NAMALWA (cell line): ENCODE data around the gene CCDC171.
"Not testable (repeated sequence)": the region's sequence is repeated elsewhere in the genome, so short reads cannot be mapped to it uniquely, and the experiment has no call there.

Experiments used
- DNase-seq: peaks from one replicate; pipeline ENCODE4 v3.0.0-alpha.2; 2015; ENCODE audit warnings: low spot score

The CCDC171 gene

GRCh38 chr9:15570769-15571168 lies 17.9 kb downstream of the CCDC171 start:
- DNase-seq, result no peak

- DNase-seq, result no peak
Observed at GRCh38 chr9:15572200-15572770, 19.4 kb downstream of the CCDC171 start.

GRCh38 chr9:15576350-15577050 lies 23.7 kb downstream of the CCDC171 start:
- DNase-seq, result no peak

- no peak for DNase-seq
Observed at GRCh38 chr9:15578714-15579113, 25.9 kb downstream of the CCDC171 start.

GRCh38 chr9:15584379-15584778 lies 31.5 kb downstream of the CCDC171 start:
- DNase-seq, result no peak

GRCh38 chr9:15592317-15592716 lies 39.5 kb downstream of the CCDC171 start:
- DNase-seq, result no peak

GRCh38 chr9:15592940-15593339 lies 40.1 kb downstream of the CCDC171 start:
- not testable (repeated sequence) for DNase-seq

GRCh38 chr9:15600666-15601330 lies 48.0 kb downstream of the CCDC171 start:
- not testable (repeated sequence) for DNase-seq

GRCh38 chr9:15606643-15607472 lies 54.0 kb downstream of the CCDC171 start:
- peak; percentile 77 for DNase-seq

GRCh38 chr9:15612962-15613361 lies 60.1 kb downstream of the CCDC171 start:
- DNase-seq, result no peak

- no peak for DNase-seq
Observed at GRCh38 chr9:15617782-15618181, 64.9 kb downstream of the CCDC171 start.

- DNase-seq, result no peak
Observed at GRCh38 chr9:15618540-15619331, 65.9 kb downstream of the CCDC171 start.

- DNase-seq, result peak; percentile 23
Observed at GRCh38 chr9:15622318-15622971, 69.6 kb downstream of the CCDC171 start.

- no peak for DNase-seq
Observed at GRCh38 chr9:15635752-15636151, 82.9 kb downstream of the CCDC171 start.

GRCh38 chr9:15640121-15640520 lies 87.3 kb downstream of the CCDC171 start:
- no peak for DNase-seq

- DNase-seq, result no peak
Observed at GRCh38 chr9:15641291-15641690, 88.4 kb downstream of the CCDC171 start.

GRCh38 chr9:15642369-15642962 lies 89.6 kb downstream of the CCDC171 start:
- DNase-seq, result peak; percentile 60

GRCh38 chr9:15670246-15670645 lies 117.4 kb downstream of the CCDC171 start:
- no peak for DNase-seq

- no peak for DNase-seq
Observed at GRCh38 chr9:15670894-15671293, 118.1 kb downstream of the CCDC171 start.

GRCh38 chr9:15693701-15694100 lies 140.9 kb downstream of the CCDC171 start:
- no peak for DNase-seq

GRCh38 chr9:15696979-15697378 lies 144.1 kb downstream of the CCDC171 start:
- no peak for DNase-seq
